ENCODE results near the gene UNC45A.

Gene UNC45A

GRCh38 chr15:90947577-90948357, 12.7 kb downstream of the UNC45A start:
- TF ChIP-seq CTCF (IDR thresholded peaks at IDR 0.05; ENCODE audit: low read length) (no peak), EZH2 (IDR thresholded peaks at IDR 0.05; ENCODE audit: borderline replicate concordance, low read length) (no peak)
- peaks cover 78% of the 10 kb centered on the region for H3K36me3 ChIP-seq (ENCODE audit: insufficient read depth, low read length)
- no peaks in the 10 kb centered on the region for H3K27me3 ChIP-seq (ENCODE audit: insufficient read depth, low read length)

GRCh38 chr15:90948506-90948905, 13.4 kb downstream of the UNC45A start:
- Histone ChIP-seq H3K79me2 (ENCODE audit: insufficient read depth, low read length) (no peaks in the 10 kb centered on the region), H3K9me3 (ENCODE audit: low read length) (no peaks in the 10 kb centered on the region), H3K27ac (ENCODE audit: low read depth, low read length, poor library complexity, severe bottlenecking) (no peak overlapping the region), H3K4me1 (ENCODE audit: insufficient read depth, low read length, severe bottlenecking) (no peaks in the 10 kb centered on the region), H3K27me3 (ENCODE audit: insufficient read depth, low read length) (no peaks in the 10 kb centered on the region), H3F3A (ENCODE audit: insufficient read depth, low read length) (no peaks in the 10 kb centered on the region), H4K20me1 (ENCODE audit: insufficient read depth, low read length) (no peaks in the 10 kb centered on the region), H3K9ac (ENCODE audit: low read length) (no peak overlapping the region), H2AFZ (ENCODE audit: low read length) (no peak overlapping the region), H3K4me2 (ENCODE audit: low read length) (no peak overlapping the region), H3K9me2 (ENCODE audit: low read depth, low read length) (no peaks in the 10 kb centered on the region), H3K4me3 (ENCODE audit: low read depth, low read length, poor library complexity, severe bottlenecking) (no peak overlapping the region), H3K36me3 (ENCODE audit: insufficient read depth, low read length) (peaks cover 78% of the 10 kb centered on the region)
- TF ChIP-seq EZH2 (IDR thresholded peaks at IDR 0.05; ENCODE audit: borderline replicate concordance, low read length) = no peak
- no peak for TF ChIP-seq CTCF (IDR thresholded peaks at IDR 0.05; ENCODE audit: low read length)

More at GRCh38 chr15:90947577-90948357, 12.7 kb downstream of the UNC45A start:
- H3K4me2 ChIP-seq (ENCODE audit: low read length) = no peak overlapping the region
- H3K9me3 ChIP-seq (ENCODE audit: low read length) = no peaks in the 10 kb centered on the region
- no peaks in the 10 kb centered on the region for H4K20me1 ChIP-seq (ENCODE audit: insufficient read depth, low read length)
- no peaks in the 10 kb centered on the region for H3F3A ChIP-seq (ENCODE audit: insufficient read depth, low read length)
- no peak overlapping the region for H2AFZ ChIP-seq (ENCODE audit: low read length)
- H3K9me2 ChIP-seq (ENCODE audit: low read depth, low read length) = no peaks in the 10 kb centered on the region
- H3K4me1 ChIP-seq (ENCODE audit: insufficient read depth, low read length, severe bottlenecking) = no peaks in the 10 kb centered on the region
- no peaks in the 10 kb centered on the region for H3K79me2 ChIP-seq (ENCODE audit: insufficient read depth, low read length)
- H3K4me3 ChIP-seq (ENCODE audit: low read depth, low read length, poor library complexity, severe bottlenecking) = no peak overlapping the region
- H3K27ac ChIP-seq (ENCODE audit: low read depth, low read length, poor library complexity, severe bottlenecking) = no peak overlapping the region
- no peak overlapping the region for H3K9ac ChIP-seq (ENCODE audit: low read length)

- no peaks in the 10 kb centered on the region for H3K27me3 ChIP-seq (ENCODE audit: insufficient read depth, low read length)
- H2AFZ ChIP-seq (ENCODE audit: low read length) = no peak overlapping the region
- no peak overlapping the region for H3K27ac ChIP-seq (ENCODE audit: low read depth, low read length, poor library complexity, severe bottlenecking)
- no peak overlapping the region for H3K4me3 ChIP-seq (ENCODE audit: low read depth, low read length, poor library complexity, severe bottlenecking)
- H3F3A ChIP-seq (ENCODE audit: insufficient read depth, low read length) = no peaks in the 10 kb centered on the region
- no peak for TF ChIP-seq EZH2 (IDR thresholded peaks at IDR 0.05; ENCODE audit: borderline replicate concordance, low read length)
- TF ChIP-seq CTCF (IDR thresholded peaks at IDR 0.05; ENCODE audit: low read length) = no peak
- H3K9me3 ChIP-seq (ENCODE audit: low read length) = no peaks in the 10 kb centered on the region
- no peak overlapping the region for H3K4me2 ChIP-seq (ENCODE audit: low read length)
- no peak overlapping the region for H3K9ac ChIP-seq (ENCODE audit: low read length)
- H3K36me3 ChIP-seq (ENCODE audit: insufficient read depth, low read length) = peaks cover 71% of the 10 kb centered on the region
- H4K20me1 ChIP-seq (ENCODE audit: insufficient read depth, low read length) = no peaks in the 10 kb centered on the region
- H3K4me1 ChIP-seq (ENCODE audit: insufficient read depth, low read length, severe bottlenecking) = peaks cover 6% of the 10 kb centered on the region
- no peaks in the 10 kb centered on the region for H3K9me2 ChIP-seq (ENCODE audit: low read depth, low read length)
- no peaks in the 10 kb centered on the region for H3K79me2 ChIP-seq (ENCODE audit: insufficient read depth, low read length)
Observed at GRCh38 chr15:90949979-90950675, 15.0 kb downstream of the UNC45A start.

Measured in OCI-LY1 (cell line).